ENCODE measurements around the gene ZNF488.

ZNF488 gene

GRCh38 chr10:47326306-47326926, 57.7 kb downstream of the ZNF488 start:
- no peak for DNase-seq

- no peak for DNase-seq
Observed at GRCh38 chr10:47325303-47326291, 58.5 kb downstream of the ZNF488 start.

- no peak for DNase-seq
Observed at GRCh38 chr10:47323636-47324296, 60.3 kb downstream of the ZNF488 start.

- no peak for DNase-seq
Observed at GRCh38 chr10:47323087-47323486, 61.0 kb downstream of the ZNF488 start.

- DNase-seq: no peak
Observed at GRCh38 chr10:47322300-47323061, 61.6 kb downstream of the ZNF488 start, which contains the start of gene GDF2. GDF2 (plus strand) TSS chr10:47322454; CDS start chr10:47322669, 215 bp downstream.

GRCh38 chr10:47321521-47322195, 62.4 kb downstream of the ZNF488 start:
- no peak for DNase-seq

GRCh38 chr10:47320812-47321211, 63.3 kb downstream of the ZNF488 start:
- DNase-seq: no peak

GRCh38 chr10:47319784-47320183, 64.3 kb downstream of the ZNF488 start:
- DNase-seq: no peak

- no peak for DNase-seq
Observed at GRCh38 chr10:47318706-47319105, 65.4 kb downstream of the ZNF488 start.

GRCh38 chr10:47317251-47317650, 66.8 kb downstream of the ZNF488 start:
- DNase-seq: no peak

GRCh38 chr10:47316131-47316530, 68.0 kb downstream of the ZNF488 start:
- DNase-seq: no peak

Data from stimulated activated CD4-positive, alpha-beta T cell treated with anti-CD3 and anti-CD28 coated beads, Interleukin-1b, Interleukin-23, amount 100 ng/mL, for 48 hours (primary cell).